Keratinocyte (primary cell): ENCODE results near the gene SIN3A. TPM values are rescaled to one million over a fixed set of nuclear protein-coding genes. Genes with fewer than 3 reads are reported as not detected.
A peak's percentile ranks its signal among the peaks of the same experiment; 100 is the strongest.

ENCODE experiments used
- DNase-seq: peaks from one replicate; pipeline ENCODE4 v3.0.0-alpha.2; 2011; ENCODE audit warnings: low read depth, missing footprints, low spot score
- FAIRE-seq: peaks from 2 replicates; lab custom pipeline; 2011; peaks lifted over from hg19 to GRCh38; lab: Jason Lieb, UNC
- H2AFZ ChIP-seq: 2 replicates; pipeline ENCODE4 v1.6.0; 2012; ENCODE audit warnings: low read length, control low read depth, inconsistent platforms; ENCODE audit not compliant: control insufficient read depth
- H3K27ac ChIP-seq: 2 replicates; pipeline ENCODE4 v1.5.1; 2011; ENCODE audit warnings: low read length; ENCODE audit not compliant: control insufficient read depth, insufficient read depth
- H3K27me3 ChIP-seq: 3 replicates; pipeline ENCODE4 v1.6.0; 2011; ENCODE audit warnings: low read length; ENCODE audit not compliant: control insufficient read depth, insufficient read depth; ENCODE audit errors: extremely low read depth
- H3K36me3 ChIP-seq, 2 experiments: 2 replicates in 1 of 2; 3 replicates in 1 of 2; pipeline ENCODE4 v1.5.1; 2011; ENCODE audit warnings: low read length in 2 of 2, mild to moderate bottlenecking in 1 of 2; ENCODE audit not compliant: control insufficient read depth in 2 of 2, insufficient read depth in 2 of 2; ENCODE audit errors: extremely low read depth in 1 of 2
- H3K4me1 ChIP-seq: 3 replicates; pipeline ENCODE4 v1.5.1; 2011; ENCODE audit warnings: low read length; ENCODE audit not compliant: control insufficient read depth, insufficient read depth; ENCODE audit errors: extremely low read depth
- H3K4me2 ChIP-seq: 3 replicates; pipeline ENCODE4 v1.6.0; 2011; ENCODE audit warnings: low read depth, low read length; ENCODE audit not compliant: control insufficient read depth, insufficient read depth; ENCODE audit errors: extremely low read depth
- H3K4me3 ChIP-seq, 3 experiments: fragments of 200-600 bp in 1 of 3; sonication (generic) in 1 of 3; 2 replicates in 2 of 3; 3 replicates in 1 of 3; pipeline ENCODE4 v1.5.1; 2011 to 2016; ENCODE audit warnings: low read length in 3 of 3, mild to moderate bottlenecking in 3 of 3, control low read depth in 2 of 3, inconsistent platforms in 1 of 3, low read depth in 1 of 3, mixed read lengths in 1 of 3, mixed run types in 1 of 3, moderate library complexity in 1 of 3; ENCODE audit not compliant: control insufficient read depth in 2 of 3, insufficient read depth in 2 of 3; ENCODE audit errors: extremely low read depth in 1 of 3
- H3K79me2 ChIP-seq: 2 replicates; pipeline ENCODE4 v1.6.0; 2012; ENCODE audit warnings: low read length; ENCODE audit not compliant: control insufficient read depth, insufficient read depth
- H3K9ac ChIP-seq: 3 replicates; pipeline ENCODE4 v1.6.0; 2011; ENCODE audit warnings: low read length; ENCODE audit not compliant: control insufficient read depth, insufficient read depth; ENCODE audit errors: extremely low read depth
- H3K9me1 ChIP-seq: 3 replicates; pipeline ENCODE4 v1.6.0; 2011; ENCODE audit warnings: low read length; ENCODE audit not compliant: control insufficient read depth, insufficient read depth; ENCODE audit errors: extremely low read depth
- H3K9me3 ChIP-seq: 2 replicates; pipeline ENCODE4 v1.5.1; 2012; ENCODE audit warnings: low read depth, low read length; ENCODE audit not compliant: control insufficient read depth
- H4K20me1 ChIP-seq: 3 replicates; pipeline ENCODE4 v1.6.0; 2011; ENCODE audit warnings: low read length; ENCODE audit not compliant: control insufficient read depth, insufficient read depth; ENCODE audit errors: extremely low read depth
- CTCF ChIP-seq, 3 experiments: IDR thresholded peaks in 1 of 3; conservative IDR thresholded peaks in 1 of 3; optimal IDR thresholded peaks in 1 of 3; 2 replicates in 2 of 3; 3 replicates in 1 of 3; pipeline versions ENCODE3 to v1.5.1; 2011; ENCODE audit warnings: low read length in 3 of 3, mild to moderate bottlenecking in 3 of 3, moderate library complexity in 2 of 3, control low read depth in 1 of 3, inconsistent platforms in 1 of 3; ENCODE audit not compliant: insufficient read depth in 2 of 3; ENCODE audit errors: extremely low read depth in 1 of 3
- EZH2 ChIP-seq: IDR thresholded peaks from one replicate; pipeline ENCODE4 v1.6.1; 2012; ENCODE audit warnings: inconsistent platforms, mild to moderate bottlenecking, low read length, moderate library complexity
- dilution Hi-C: fragments of 300-500 bp; cut with MboI; formaldehyde crosslinking; loops from one replicate; pipeline ENCODE4 v1.7.0; 2020; ENCODE audit warnings: low sequenced_read_pairs; ENCODE audit not compliant: extremely low pct_ligation_motif_present
- polyA plus RNA-seq, 5 experiments: library from polyadenylated mRNA; depleted of rRNA in 3 of 5; stranded (reverse) in 3 of 5; stranded (forward) in 1 of 5; unstranded in 1 of 5; fragments of >200 nt; gene quantifications; 1 replicate in 1 of 5; 2 replicates in 3 of 5; 3 replicates in 1 of 5; pipeline versions ENCODE4 v1.2.1 to v1.2.3, GENCODE V29; 2011 to 2012; ENCODE audit warnings: missing spikeins in 2 of 5, low read depth in 1 of 5, low replicate concordance in 1 of 5

Gene SIN3A
- polyA plus RNA-seq, 1 donor (not counting 4 experiments of a cell fraction or from before 2014, with no cell fraction given): 19.4 TPM

- dilution Hi-C loops: no loop called here
- Histone ChIP-seq H4K20me1 (no peaks in the 10 kb centered on the region), H3K4me3 (no peak overlapping the region), H3K4me1 (peaks cover 12% of the 10 kb centered on the region), H3K9ac (no peak overlapping the region), H3K27me3 (no peaks in the 10 kb centered on the region), H2AFZ (no peak overlapping the region), H3K4me2 (no peak overlapping the region), H3K27ac (no peak overlapping the region), H3K79me2 (peaks cover 6% of the 10 kb centered on the region), H3K9me1 (no peaks in the 10 kb centered on the region), H3K9me3 (no peaks in the 10 kb centered on the region), H3K36me3 (peaks cover 0 to 8% of the 10 kb centered on the region in 2 experiments)
- DNase-seq (no peak), FAIRE-seq (no peak)
- TF ChIP-seq EZH2 (no peak), CTCF (optimal IDR thresholded peaks at IDR 0.05 in 1 of 3, IDR thresholded peaks at IDR 0.05 in 1 of 3, conservative IDR thresholded peaks at IDR 0.05 in 1 of 3; ENCODE audit: extremely low read depth in 1 of 3, insufficient read depth in 2 of 3, low read length in 3 of 3) (no peak)
Measured at GRCh38 chr15:75338661-75339240, 112.7 kb downstream of the SIN3A start.

GRCh38 chr15:75335705-75336355 lies 115.7 kb downstream of the SIN3A start, which contains the start of gene COMMD4:
TSS of gene COMMD4 (plus strand) at chr15:75336063. CDS start at chr15:75336090, 27 bp downstream.
- H3K9me1 ChIP-seq: no peaks in the 10 kb centered on the region
- H2AFZ ChIP-seq: peak within 1 kb of the TSS; percentile 92
- FAIRE-seq: no peak
- no peaks in the 10 kb centered on the region for H3K9me3 ChIP-seq
- DNase-seq: peak; percentile 40
- peak within 1 kb of the TSS; percentile 73 to 88 (median 74) for H3K4me3 ChIP-seq
- H3K27ac ChIP-seq: peak within 1 kb of the TSS; percentile 61
- dilution Hi-C loops: no loop called here
- H3K4me2 ChIP-seq: peak within 1 kb of the TSS; percentile 98
- H3K4me1 ChIP-seq: peaks cover 12% of the 10 kb centered on the region
- TF ChIP-seq EZH2: no peak
- TF ChIP-seq CTCF (optimal IDR thresholded peaks at IDR 0.05 in 1 of 3, IDR thresholded peaks at IDR 0.05 in 1 of 3, conservative IDR thresholded peaks at IDR 0.05 in 1 of 3; ENCODE audit: extremely low read depth in 1 of 3, insufficient read depth in 2 of 3, low read length in 3 of 3): no peak
- H3K27me3 ChIP-seq: no peaks in the 10 kb centered on the region
- H3K79me2 ChIP-seq: peaks cover 6% of the 10 kb centered on the region
- H3K9ac ChIP-seq: peak within 1 kb of the TSS; percentile 84
- H3K36me3 ChIP-seq: peaks cover 0 to 8% of the 10 kb centered on the region in 2 experiments
- no peaks in the 10 kb centered on the region for H4K20me1 ChIP-seq
